Endothelial cell of umbilical vein (primary cell): ENCODE measurements around the gene LRRC43. TPM values are rescaled to one million over a fixed set of nuclear protein-coding genes. Genes with fewer than 3 reads are reported as not detected.

Experiments used
- BruUV-seq: library from RNA; stranded (reverse); fragments of 400-500 nt; replicated peaks from 2 replicates; lab custom pipeline; 2021; lab: Mats Ljungman, UMichigan
- CTCF ChIA-PET: fragments of 300-600, 350-600 bp; sonication (Branson Sonifier 250); formaldehyde crosslinking; loops from one replicate; lab custom pipeline; 2021; ENCODE audit warnings: antibody characterized with exemption, inconsistent platforms; lab: Charles Lee
- POLR2A ChIA-PET: fragments of 300-600, 350-600 bp; sonication (Branson Sonifier 250); formaldehyde crosslinking; loops from one replicate; lab custom pipeline; 2021; ENCODE audit warnings: antibody characterized with exemption, inconsistent platforms; lab: Charles Lee
- DNase-seq: peaks from one replicate; pipeline ENCODE4 v3.0.0-alpha.2; 2011; ENCODE audit warnings: low read depth, low spot score
- FAIRE-seq: peaks from 2 replicates; lab custom pipeline; 2011; peaks lifted over from hg19 to GRCh38; lab: Jason Lieb, UNC
- H2AFZ ChIP-seq: 2 replicates; pipeline ENCODE4 v1.6.0; 2012; ENCODE audit warnings: low read depth, low read length, control low read depth, inconsistent platforms
- H3K27ac ChIP-seq: 2 replicates; pipeline ENCODE4 v1.5.1; 2011; ENCODE audit warnings: low read depth, mild to moderate bottlenecking, control low read depth, low read length, moderate library complexity; ENCODE audit not compliant: insufficient read depth
- H3K27me3 ChIP-seq, 2 experiments: 2 replicates each; pipeline versions ENCODE4 v1.6.0 to v1.6.1; 2011; ENCODE audit warnings: low read length in 2 of 2, mixed read lengths in 1 of 2; ENCODE audit not compliant: control insufficient read depth in 2 of 2, insufficient read depth in 2 of 2
- H3K36me3 ChIP-seq, 2 experiments: 2 replicates in 1 of 2; 3 replicates in 1 of 2; pipeline ENCODE4 v1.5.1; 2011; ENCODE audit warnings: low read length in 2 of 2, mild to moderate bottlenecking in 1 of 2, moderate library complexity in 1 of 2; ENCODE audit not compliant: control insufficient read depth in 2 of 2, insufficient read depth in 2 of 2; ENCODE audit errors: extremely low read depth in 1 of 2
- H3K4me1 ChIP-seq: 3 replicates; pipeline ENCODE4 v1.5.1; 2011; ENCODE audit warnings: mild to moderate bottlenecking, low read length; ENCODE audit not compliant: control insufficient read depth, insufficient read depth; ENCODE audit errors: extremely low read depth
- H3K4me2 ChIP-seq: 2 replicates; pipeline ENCODE4 v1.6.1; 2011; ENCODE audit warnings: low read length, control low read depth, mixed read lengths; ENCODE audit not compliant: insufficient read depth
- H3K4me3 ChIP-seq, 3 experiments: fragments of 200-600 bp in 1 of 3; sonication (generic), shearing (Covaris generic) in 1 of 3; replicated peaks in 1 of 3; 2 replicates each; pipeline ENCODE4 v1.5.1; 2011 to 2016; ENCODE audit warnings: control low read depth in 3 of 3, low read length in 3 of 3, mild to moderate bottlenecking in 2 of 3, inconsistent platforms in 1 of 3, low read depth in 1 of 3, moderate library complexity in 1 of 3; ENCODE audit not compliant: insufficient read depth in 1 of 3
- H3K79me2 ChIP-seq: 2 replicates; pipeline ENCODE4 v1.6.0; 2012; ENCODE audit warnings: low read length, inconsistent platforms; ENCODE audit not compliant: control insufficient read depth, insufficient read depth
- H3K9ac ChIP-seq: replicated peaks from 2 replicates; pipeline ENCODE3; 2011; ENCODE audit warnings: low read length, control low read depth; ENCODE audit not compliant: insufficient read depth; ENCODE audit errors: extremely low read depth
- H3K9me1 ChIP-seq: replicated peaks from 3 replicates; pipeline ENCODE4 v1.6.0; 2011; ENCODE audit warnings: mild to moderate bottlenecking, low read length; ENCODE audit not compliant: control insufficient read depth, insufficient read depth; ENCODE audit errors: extremely low read depth
- H3K9me3 ChIP-seq: replicated peaks from 2 replicates; pipeline ENCODE4 v1.5.1; 2012; ENCODE audit warnings: low read length, inconsistent platforms; ENCODE audit not compliant: control insufficient read depth, insufficient read depth
- H4K20me1 ChIP-seq: replicated peaks from 2 replicates; pipeline ENCODE3; 2011; ENCODE audit warnings: mild to moderate bottlenecking, low read length; ENCODE audit not compliant: control insufficient read depth, insufficient read depth; ENCODE audit errors: extremely low read depth
- CTCF ChIP-seq, 2 donors: IDR thresholded peaks; 1 replicate in 1 of 2; 2 replicates in 1 of 2; pipeline ENCODE4 v1.5.1; 2011; ENCODE audit warnings: low read length in 2 of 2, mild to moderate bottlenecking in 2 of 2, moderate library complexity in 2 of 2, control low read depth in 1 of 2, inconsistent platforms in 1 of 2, low read depth in 1 of 2; ENCODE audit not compliant: insufficient read depth in 1 of 2; ENCODE audit errors: extremely low read depth in 1 of 2
- EZH2 ChIP-seq: IDR thresholded peaks from 2 replicates; pipeline ENCODE4 v1.6.1; 2012; ENCODE audit warnings: borderline replicate concordance, low read depth, mild to moderate bottlenecking, moderate library complexity, low read length, inconsistent platforms; ENCODE audit not compliant: severe bottlenecking
- FOS ChIP-seq: IDR thresholded peaks from 2 replicates; pipeline ENCODE4 v1.6.1; 2011; ENCODE audit warnings: mild to moderate bottlenecking, low read length, moderate library complexity, borderline replicate concordance; ENCODE audit not compliant: insufficient read depth
- GATA2 ChIP-seq: IDR thresholded peaks from 2 replicates; pipeline ENCODE4 v1.7.0; 2011; ENCODE audit warnings: low read depth, mild to moderate bottlenecking, moderate library complexity, mixed read lengths, low read length; ENCODE audit not compliant: insufficient read length, insufficient read depth
- JUN ChIP-seq: IDR thresholded peaks from 2 replicates; pipeline ENCODE4 v1.6.1; 2011; ENCODE audit warnings: borderline replicate concordance, low read depth; ENCODE audit not compliant: insufficient read length, insufficient read depth
- MYC ChIP-seq: IDR thresholded peaks from one replicate; pipeline ENCODE4 v1.6.1; 2011; ENCODE audit warnings: mild to moderate bottlenecking, low read depth, low read length
- POLR2A ChIP-seq: IDR thresholded peaks from 2 replicates; pipeline ENCODE4 v1.6.1; 2012; ENCODE audit warnings: low read depth, mild to moderate bottlenecking, control low read depth, low read length
- POLR2AphosphoS5 ChIP-seq: IDR thresholded peaks from 2 replicates; pipeline ENCODE4 v1.6.1; 2012; ENCODE audit warnings: low read depth, mild to moderate bottlenecking, control low read depth, low read length, moderate library complexity; ENCODE audit not compliant: insufficient read depth
- dilution Hi-C: fragments of 300-500 bp; cut with MboI; formaldehyde crosslinking; loops from one replicate; pipeline ENCODE4 v1.15.0; 2019; ENCODE audit warnings: low sequenced_read_pairs; ENCODE audit not compliant: extremely low pct_ligation_motif_present
- intact Hi-C: fragments of 100-400 bp; cut with micrococcal nuclease; formaldehyde crosslinking; loops from one replicate; pipeline ENCODE4 v1.10.0; 2022
- polyA plus RNA-seq, 4 experiments: library from polyadenylated mRNA; depleted of rRNA in 3 of 4; stranded (reverse) in 3 of 4; unstranded in 1 of 4; fragments of >200 nt; gene quantifications; 2 replicates each; pipeline versions ENCODE4 v1.2.1 to v1.2.3, GENCODE V29; 2011 to 2012; ENCODE audit warnings: missing spikeins in 1 of 4
- total RNA-seq: library from RNA; stranded (reverse); gene quantifications from 2 replicates; pipeline ENCODE4 v1.2.3, GENCODE V29; 2021
- TF ChIP-seq, protein P1 (sequence below): IDR thresholded peaks from 2 replicates; pipeline ENCODE4 v1.6.1; 2011; ENCODE audit not compliant: insufficient read depth, insufficient read length

LRRC43 gene
- total and polyA plus RNA-seq, 2 donors (not counting 3 experiments of a cell fraction or from before 2014, with no cell fraction given) = 3.1 to 3.4 TPM

GRCh38 chr12:122172262-122172939, 10.5 kb upstream of the LRRC43 start:
- FAIRE-seq (no peak), DNase-seq (no peak)
- no peaks in the 10 kb centered on the region for H3K9me1 ChIP-seq
- dilution Hi-C loops (no loop called here), intact Hi-C loops (no loop called here)
- CTCF ChIA-PET = interaction anchor here (0.8 kb wide), 1 partner anchor 18 kb away, joined by 4 read pairs; no protein-coding TSS in a partner anchor
- no peak for TF ChIP-seq GATA2
- TF ChIP-seq FOS = no peak
- TF ChIP-seq EZH2 = no peak
- no peak for TF ChIP-seq JUN
- TF ChIP-seq, protein P1, sequence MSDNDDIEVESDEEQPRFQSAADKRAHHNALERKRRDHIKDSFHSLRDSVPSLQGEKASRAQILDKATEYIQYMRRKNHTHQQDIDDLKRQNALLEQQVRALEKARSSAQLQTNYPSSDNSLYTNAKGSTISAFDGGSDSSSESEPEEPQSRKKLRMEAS = no peak
- no peak for TF ChIP-seq POLR2AphosphoS5
- no peak for TF ChIP-seq MYC
- no peak for TF ChIP-seq POLR2A
- no peak for TF ChIP-seq CTCF (IDR thresholded peaks at IDR 0.05; ENCODE audit: extremely low read depth in 1 of 2, insufficient read depth in 1 of 2, low read depth in 1 of 2, low read length in 2 of 2)
- H3K36me3 ChIP-seq = no peaks in the 10 kb centered on the region
- H4K20me1 ChIP-seq = no peaks in the 10 kb centered on the region
- no peaks in the 10 kb centered on the region for H3K9me3 ChIP-seq
- no peak overlapping the region for H3K4me3 ChIP-seq
- no TSS peak for BruUV-seq
- H3K27me3 ChIP-seq = peaks cover 0 to 3% of the 10 kb centered on the region in 2 experiments
- no peak overlapping the region for H3K9ac ChIP-seq
- H3K79me2 ChIP-seq = no peaks in the 10 kb centered on the region
- POLR2A ChIA-PET = no interaction called here
- no peak overlapping the region for H3K27ac ChIP-seq
- no peaks in the 10 kb centered on the region for H3K4me1 ChIP-seq
- no peak overlapping the region for H3K4me2 ChIP-seq
- no peak overlapping the region for H2AFZ ChIP-seq
